GM19438 (cell line): ENCODE results near the gene EHD4.

Experiments used
- ATAC-seq: cut with Tn5 transposase; IDR thresholded peaks from one replicate; pipeline ENCODE4 v1.9.1; 2021; ENCODE audit warnings: low read depth; ENCODE audit not compliant: unreplicated experiment

Gene EHD4

DNA sequence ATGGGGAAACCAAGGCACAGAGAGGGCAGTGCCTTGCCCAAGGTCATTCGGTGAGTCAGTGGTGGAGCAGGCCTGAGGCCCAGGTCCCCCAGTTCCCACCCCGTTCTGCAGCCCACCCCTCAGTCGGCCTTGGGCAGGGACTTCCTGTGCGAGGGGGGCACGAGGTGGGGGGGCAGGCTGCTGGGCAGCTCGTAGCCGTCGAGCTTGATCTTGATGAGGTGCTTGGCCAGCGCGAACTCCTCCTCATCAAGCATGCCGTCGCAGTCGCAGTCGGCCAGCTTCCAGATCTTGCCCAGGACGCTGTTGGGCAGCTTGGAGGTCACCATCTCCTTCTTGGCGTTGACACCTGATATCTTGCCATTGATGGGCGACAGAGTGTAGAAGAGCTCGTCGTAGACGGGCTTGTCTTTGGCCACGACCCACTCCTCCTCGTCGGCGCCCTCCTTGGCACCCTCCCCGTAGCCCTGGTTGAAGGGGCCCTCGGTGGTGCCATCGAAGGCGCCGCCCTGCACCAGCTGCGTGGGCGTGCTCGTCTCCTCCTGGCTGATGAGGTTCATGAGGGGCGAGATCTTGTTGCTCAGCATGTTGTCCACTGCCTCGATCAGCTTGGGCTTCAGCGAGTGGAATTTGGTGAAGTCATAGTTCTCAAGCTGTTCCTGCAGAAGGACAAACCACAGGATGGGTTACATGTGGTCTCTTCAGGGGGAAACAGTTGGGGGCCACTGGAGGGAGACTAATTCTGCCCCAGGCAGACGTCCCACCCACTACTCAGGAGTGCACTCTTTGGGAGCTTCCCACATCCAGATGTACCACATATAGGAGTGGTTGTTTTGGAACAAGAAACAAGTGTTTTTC is 71.6 kb downstream of the EHD4 start:
- ATAC-seq = no peak

- no peak for ATAC-seq
Observed at GRCh38 chr15:41899854-41900442, 72.4 kb downstream of the EHD4 start.

- no peak for ATAC-seq
Observed at GRCh38 chr15:41897363-41897799, 75.0 kb downstream of the EHD4 start.

GRCh38 chr15:41896566-41896965 is 75.8 kb downstream of the EHD4 start:
- no peak for ATAC-seq

GRCh38 chr15:41895957-41896356 is 76.4 kb downstream of the EHD4 start:
- ATAC-seq = no peak

DNA sequence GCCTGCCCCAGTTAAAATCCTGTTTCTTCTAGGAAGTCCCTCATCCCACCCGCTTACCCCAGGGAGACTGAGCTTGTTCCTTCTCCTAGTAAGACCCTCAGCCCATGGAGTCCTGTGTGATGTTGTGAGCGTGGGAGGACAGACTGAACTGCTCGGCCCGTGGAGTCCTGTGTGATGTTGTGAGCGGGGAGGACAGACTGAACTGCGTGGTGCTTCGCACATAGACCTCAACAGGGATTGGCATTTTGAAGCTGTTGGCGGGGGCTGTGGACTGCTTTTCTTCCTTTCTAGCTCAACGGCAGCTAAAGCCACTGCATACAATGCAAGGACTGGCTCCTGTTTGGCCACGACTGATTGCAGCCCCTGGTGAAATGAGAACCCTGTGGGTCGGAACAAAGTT is 76.9 kb downstream of the EHD4 start:
- no peak for ATAC-seq

- peak; percentile 92 for ATAC-seq
Observed at GRCh38 chr15:41894791-41895463, 77.4 kb downstream of the EHD4 start.

DNA sequence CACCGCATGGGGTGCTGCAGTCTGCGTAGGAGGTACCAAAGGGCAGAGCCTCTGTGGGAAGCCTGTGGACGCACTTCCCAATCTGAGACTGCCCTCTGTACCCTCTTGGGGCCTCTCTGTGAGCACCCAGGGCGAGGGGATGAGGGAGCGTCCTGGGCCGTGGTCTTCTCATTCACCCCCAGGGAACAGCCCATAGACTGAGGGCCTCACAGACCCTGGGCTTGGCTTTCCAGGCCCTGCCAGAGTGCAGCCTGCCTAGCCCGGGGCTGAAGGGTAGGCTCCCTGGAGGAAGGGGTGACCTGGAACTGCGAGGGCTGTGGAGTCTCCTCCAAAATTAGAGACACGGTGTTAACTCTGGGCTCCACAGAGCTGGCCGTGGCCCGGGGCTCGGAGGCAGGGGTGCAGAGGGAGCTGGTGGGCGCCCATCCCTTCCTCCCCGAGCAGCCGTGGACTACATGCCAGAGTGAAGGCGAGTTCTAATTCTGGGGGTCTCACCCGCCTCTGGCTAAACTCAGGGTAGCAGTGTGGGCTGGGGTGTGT is 78.0 kb downstream of the EHD4 start:
- ATAC-seq = peak; percentile 20

DNA sequence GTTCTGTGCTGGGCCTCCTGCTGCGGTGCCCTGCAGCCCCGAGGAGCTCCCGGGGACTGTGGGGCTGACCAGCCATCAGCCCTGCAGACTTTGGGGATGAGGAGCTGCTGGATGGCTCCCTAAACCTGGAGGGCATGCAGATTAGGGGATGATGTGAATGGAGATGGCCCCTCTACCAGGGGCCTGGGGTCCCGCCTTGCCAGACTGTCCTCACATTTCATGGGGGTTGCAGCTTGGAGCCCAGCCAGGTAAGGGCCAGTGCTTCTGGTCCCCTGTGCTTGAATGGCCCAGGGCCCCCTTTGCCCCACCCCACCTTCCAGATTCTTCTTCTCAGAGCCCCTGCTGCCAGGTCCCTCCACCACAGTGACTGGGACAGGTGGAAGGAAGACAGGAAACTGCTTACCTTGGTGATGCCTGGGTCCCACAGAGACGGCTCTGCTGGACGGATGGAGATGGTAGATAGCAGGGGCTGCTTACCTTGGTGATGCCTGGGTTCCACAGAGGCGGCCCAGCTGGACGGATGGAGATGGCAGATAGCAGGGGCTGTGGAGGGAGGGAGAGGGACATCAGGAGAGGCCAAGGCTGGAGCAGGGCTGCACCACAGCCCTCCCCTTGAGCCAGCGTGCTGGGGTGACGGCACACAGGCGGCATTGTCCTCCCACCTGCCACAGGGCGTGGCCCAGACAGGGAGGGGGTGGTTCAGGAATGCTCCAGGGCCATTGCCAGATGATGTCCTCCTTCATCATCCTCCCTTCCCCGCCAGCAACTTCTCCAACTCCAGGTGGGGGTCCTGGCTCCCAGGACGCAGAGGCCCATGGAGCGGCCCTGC is 78.7 kb downstream of the EHD4 start, which contains the start of gene SPTBN5:
TSS of gene SPTBN5 (minus strand) at position 632 of the 829 bp plus-strand sequence. CDS start at position 76, 556 bp downstream.
- no peak for ATAC-seq

DNA sequence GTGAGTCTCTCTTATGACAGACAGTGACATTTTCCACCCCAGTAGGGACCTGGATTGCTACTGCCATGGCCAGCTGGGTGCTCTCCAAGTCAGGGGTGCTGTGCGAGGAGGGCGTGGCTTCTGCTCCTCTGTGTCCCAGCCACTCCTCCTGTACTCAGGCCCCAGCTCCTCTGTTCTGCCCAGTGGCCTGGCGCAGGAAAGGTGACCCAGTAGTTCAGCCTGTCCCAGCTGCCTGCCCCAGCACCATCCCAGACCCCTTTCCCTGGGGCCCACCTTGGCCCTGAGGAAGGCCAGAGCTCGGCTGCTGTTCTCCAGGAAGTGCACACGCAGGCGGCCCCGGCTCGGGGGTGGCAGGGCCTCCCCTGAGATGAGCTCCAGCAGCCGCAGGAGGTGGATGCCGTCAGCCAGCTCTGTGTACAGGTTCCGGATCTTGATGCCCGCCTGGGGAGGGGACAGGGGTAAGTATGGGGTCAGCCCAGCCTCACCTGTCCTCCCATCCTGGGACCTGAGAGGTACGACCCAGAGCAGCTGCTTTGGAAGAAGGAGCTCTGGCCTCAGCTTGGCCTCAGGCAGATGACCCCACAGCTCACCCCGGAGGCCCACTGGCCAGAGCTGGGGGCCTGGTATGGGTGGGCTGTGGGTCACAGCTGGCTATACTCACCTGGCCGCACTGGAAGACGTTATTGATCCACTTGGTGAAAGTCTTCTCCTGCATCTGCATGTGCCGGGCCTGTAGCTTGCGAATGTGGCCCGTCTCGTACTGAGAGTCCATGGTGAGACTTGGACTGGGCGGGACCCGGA is 79.5 kb downstream of the EHD4 start:
- ATAC-seq = no peak

DNA sequence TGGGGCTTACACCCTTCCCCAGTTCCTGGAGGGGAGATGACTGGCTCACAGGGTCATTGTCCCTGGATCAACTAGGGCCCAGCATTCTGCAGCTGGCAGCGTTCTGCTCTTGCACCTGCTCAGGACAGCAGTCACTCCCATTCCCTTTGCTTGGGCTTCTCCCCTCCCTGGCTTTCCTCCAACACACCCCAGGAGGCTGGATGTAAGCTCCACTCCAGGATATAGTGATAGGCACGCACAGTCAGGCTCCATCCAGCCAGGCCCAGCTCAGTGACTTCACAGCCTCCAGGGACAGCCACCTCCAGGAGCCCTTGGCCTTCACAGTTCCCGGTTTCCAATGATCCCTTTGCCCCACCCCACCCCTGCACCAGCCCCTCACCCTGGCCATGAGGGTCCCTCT is 80.4 kb downstream of the EHD4 start:
- ATAC-seq = no peak

DNA sequence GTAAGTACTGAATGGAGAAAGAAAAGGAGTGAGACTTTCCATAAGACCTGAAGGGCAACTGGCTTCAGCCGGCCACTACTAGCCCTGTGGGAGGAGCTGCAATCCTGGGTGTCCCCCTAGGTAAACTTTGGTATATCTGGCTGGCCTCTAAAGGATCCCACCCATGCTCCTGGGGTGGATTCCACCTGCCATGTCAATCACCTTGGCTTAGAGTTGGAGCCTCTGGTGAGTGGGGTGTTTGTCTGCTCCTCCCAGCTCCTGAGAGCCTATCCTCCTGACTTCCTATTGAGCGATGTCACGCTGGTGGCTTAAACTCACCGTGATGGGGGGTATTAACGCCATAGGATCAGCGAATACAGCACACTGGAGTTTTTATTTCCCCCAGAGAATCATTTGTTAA is 81.1 kb downstream of the EHD4 start:
- no peak for ATAC-seq

DNA sequence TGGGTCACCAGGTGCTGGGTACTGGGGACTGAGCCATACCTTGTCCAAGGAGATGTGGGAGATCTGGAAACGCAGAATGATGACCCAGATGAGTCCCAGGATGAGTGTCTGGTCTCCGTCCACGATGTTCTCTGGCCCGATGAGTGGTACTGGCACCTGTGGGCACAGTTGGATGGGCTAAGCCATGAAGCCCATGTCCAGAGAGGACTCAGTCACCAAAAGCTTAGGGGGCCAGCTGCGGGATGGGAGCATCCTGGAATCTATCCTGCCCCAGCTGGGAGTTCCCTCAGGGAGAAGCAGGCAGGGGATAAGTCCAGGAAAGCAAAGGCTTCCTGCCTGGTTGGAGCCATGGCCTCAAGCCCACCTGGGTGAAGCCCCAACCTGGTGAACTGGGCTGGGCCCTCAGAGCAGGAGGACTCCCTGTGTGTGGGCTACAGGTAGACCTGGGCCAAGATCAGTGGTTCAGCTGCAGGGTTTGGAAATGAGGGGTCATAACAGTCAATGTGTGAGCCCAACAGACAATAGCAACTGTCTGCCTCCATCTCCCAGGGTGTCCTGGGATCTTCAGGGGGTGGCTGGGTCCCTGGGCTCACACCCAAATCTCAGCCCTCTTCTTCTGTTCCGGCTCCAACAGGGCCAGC is 82.2 kb downstream of the EHD4 start:
- ATAC-seq = no peak

DNA sequence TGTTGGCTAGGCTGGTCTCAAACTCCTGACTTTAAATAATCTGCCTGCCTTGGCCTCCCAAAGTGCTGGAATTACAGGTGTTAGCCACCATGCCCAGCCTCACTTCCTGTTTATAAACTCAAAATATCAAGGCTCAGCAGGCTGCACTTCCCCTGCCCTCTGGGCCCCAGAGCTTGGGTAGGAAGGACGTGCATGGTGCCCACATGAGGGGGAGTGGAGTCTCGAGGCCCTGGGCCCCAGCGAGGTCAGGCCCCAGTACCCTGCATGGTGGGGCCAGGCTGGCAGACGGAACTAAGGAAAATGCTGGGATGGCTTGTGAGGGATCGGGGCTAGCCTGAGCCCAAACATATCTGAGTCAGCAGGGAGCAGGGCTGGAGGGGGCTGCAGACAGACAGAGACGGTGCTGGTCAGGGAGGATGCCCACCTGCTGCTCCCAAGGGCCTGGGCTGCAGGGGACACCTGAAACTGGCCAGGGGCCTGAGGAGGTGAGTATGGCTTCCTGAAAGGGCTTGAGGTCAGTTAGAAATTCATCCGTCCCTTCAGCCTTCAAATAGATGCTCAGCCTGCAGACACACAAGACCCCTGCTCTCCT is 83.6 kb downstream of the EHD4 start:
- no peak for ATAC-seq

DNA sequence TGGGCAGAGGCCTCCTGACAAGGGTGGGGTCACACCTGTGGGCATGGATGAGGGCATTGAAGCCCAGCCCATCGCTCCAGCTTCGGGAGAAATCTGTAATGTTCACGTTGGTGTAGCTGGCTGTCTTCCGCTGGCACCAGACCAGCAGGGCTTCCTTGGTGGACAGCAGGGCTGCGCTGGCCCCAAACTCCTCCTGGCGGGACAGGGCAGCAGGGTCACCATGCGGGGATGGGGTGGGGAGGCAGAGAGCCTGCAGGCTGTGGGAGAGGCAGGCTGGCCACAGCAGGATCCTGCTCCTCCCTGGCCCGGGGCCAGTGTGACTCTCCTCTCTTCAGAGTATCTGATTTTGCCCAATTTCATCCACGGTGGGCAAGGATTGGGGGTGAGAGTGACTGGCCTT is 84.5 kb downstream of the EHD4 start:
- no peak for ATAC-seq

DNA sequence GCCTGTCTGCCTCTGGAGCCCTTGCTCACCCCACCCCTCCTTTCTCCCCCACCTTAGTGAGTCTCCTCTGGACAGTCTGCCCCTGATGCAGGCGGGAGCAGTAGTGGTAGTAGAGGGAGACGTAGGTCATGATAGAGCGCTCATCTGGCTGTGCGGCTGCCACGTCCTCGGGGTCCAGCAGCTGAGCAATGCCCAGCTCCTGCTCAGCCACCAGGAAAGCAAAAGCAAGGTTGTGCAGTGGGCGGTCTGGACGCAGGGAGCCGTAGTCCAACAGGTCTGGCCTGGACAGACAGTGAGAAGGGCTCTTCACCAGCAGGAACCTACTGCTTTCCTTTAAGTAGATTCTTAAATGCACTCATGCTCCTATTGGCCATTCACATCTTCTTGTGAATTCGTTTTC is 85.2 kb downstream of the EHD4 start:
- no peak for ATAC-seq

GRCh38 chr15:41886741-41887140 is 85.6 kb downstream of the EHD4 start:
- ATAC-seq = no peak

- no peak for ATAC-seq
Observed at GRCh38 chr15:41885841-41886240, 86.5 kb downstream of the EHD4 start.

DNA sequence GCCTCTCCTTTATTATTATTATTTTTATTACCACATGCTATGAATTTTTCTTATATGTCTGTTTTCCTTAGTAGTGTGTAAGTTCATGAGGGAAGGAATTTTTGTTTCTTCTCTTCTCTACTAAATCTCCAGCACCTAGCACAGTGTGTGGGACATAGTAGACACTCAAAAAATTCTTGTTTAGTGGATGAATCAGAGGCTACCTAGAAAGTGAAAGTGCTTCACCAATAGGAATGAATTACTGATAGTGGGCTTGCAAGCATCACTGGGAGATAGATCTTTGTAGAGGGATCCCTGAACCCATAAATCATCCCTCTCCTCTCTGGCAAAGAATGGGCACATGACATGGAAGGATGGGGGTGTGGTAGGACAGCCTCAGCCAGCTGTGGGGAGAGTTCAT is 87.0 kb downstream of the EHD4 start:
- ATAC-seq = no peak
